Panc1 (cell line): ENCODE data around the gene FKBP5. TPM values are rescaled to one million over a fixed set of nuclear protein-coding genes. Genes with fewer than 3 reads are reported as not detected.

Experiments used
- ATAC-seq: fragments of 200-7000 bp; cut with Tn5 transposase; 2 replicates; pipeline ENCODE4 v1.9.1; 2020; ENCODE audit warnings: mild to moderate bottlenecking, moderate library complexity
- BruUV-seq: library from RNA; stranded (reverse); fragments of 400-500 nt; replicated peaks from 2 replicates; lab custom pipeline; 2021; lab: Mats Ljungman, UMichigan
- CTCF ChIA-PET: fragments of 300-600 bp; sonication (Branson Sonifier 250); formaldehyde crosslinking; loops from one replicate; lab custom pipeline; 2022; ENCODE audit warnings: antibody characterized with exemption; lab: Charles Lee
- POLR2A ChIA-PET: fragments of 300-600 bp; sonication (Branson Sonifier 250); formaldehyde crosslinking; loops from one replicate; lab custom pipeline; 2022; ENCODE audit warnings: antibody characterized with exemption; lab: Charles Lee
- DNase-seq: peaks from one replicate; pipeline ENCODE4 v3.0.0-alpha.2; 2010; ENCODE audit warnings: low read depth, low spot score
- H3K27ac ChIP-seq: 2 replicates; pipeline ENCODE4 v1.5.1; 2011; ENCODE audit warnings: mild to moderate bottlenecking, low read length, inconsistent platforms
- H3K27me3 ChIP-seq: fragments of 200-500 bp; sonication (Bioruptor generic); 2 replicates; pipeline ENCODE4 v1.6.0; 2014; ENCODE audit warnings: low read length, inconsistent platforms; ENCODE audit not compliant: control insufficient read depth, insufficient read depth
- H3K36me3 ChIP-seq: fragments of 200-500 bp; sonication (Bioruptor generic); 2 replicates; pipeline ENCODE4 v1.5.1; 2014; ENCODE audit warnings: inconsistent platforms, mild to moderate bottlenecking, low read length, moderate library complexity; ENCODE audit not compliant: control insufficient read depth, insufficient read depth
- H3K4me1 ChIP-seq: 2 replicates; pipeline ENCODE4 v1.5.1; 2011; ENCODE audit warnings: inconsistent platforms, mild to moderate bottlenecking, low read length, moderate library complexity; ENCODE audit not compliant: control insufficient read depth, insufficient read depth
- H3K4me3 ChIP-seq, 2 experiments: 2 replicates each; pipeline ENCODE4 v1.5.1; 2011 to 2012; ENCODE audit warnings: low read depth in 2 of 2, low read length in 2 of 2, mild to moderate bottlenecking in 2 of 2, inconsistent platforms in 1 of 2, moderate library complexity in 1 of 2
- H3K9me3 ChIP-seq: fragments of 200-500 bp; sonication (Bioruptor generic); 2 replicates; pipeline ENCODE4 v1.5.1; 2014; ENCODE audit warnings: low read depth, mild to moderate bottlenecking, inconsistent platforms, low read length, moderate library complexity; ENCODE audit not compliant: control insufficient read depth, insufficient read depth
- POLR2AphosphoS5 ChIP-seq: IDR thresholded peaks from 2 replicates; pipeline ENCODE4 v1.6.1; 2012; ENCODE audit warnings: mild to moderate bottlenecking, low read depth, low read length, moderate library complexity
- SIN3A ChIP-seq: IDR thresholded peaks from 2 replicates; pipeline ENCODE4 v1.6.1; 2012; ENCODE audit warnings: low read depth, mild to moderate bottlenecking, low read length, moderate library complexity, borderline replicate concordance; ENCODE audit not compliant: insufficient read depth
- TCF7L2 ChIP-seq: IDR thresholded peaks from 2 replicates; pipeline ENCODE4 v1.6.1; 2011; ENCODE audit warnings: mild to moderate bottlenecking, low read depth, low read length, inconsistent platforms
- in situ Hi-C: cut with HindIII; loops from 2 replicates; pipeline ENCODE4 v1.10.0; 2016; ENCODE audit warnings: low sequenced_read_pairs, low pct_unique_long_range_greater_than_20kb
- intact Hi-C: fragments of 100-400 bp; cut with micrococcal nuclease; formaldehyde crosslinking; loops from one replicate; pipeline ENCODE4 v1.10.0; 2022; ENCODE audit not compliant: unreplicated experiment
- total RNA-seq: library from RNA; stranded (reverse); gene quantifications from one replicate; pipeline ENCODE4 v1.2.1, GENCODE V29; 2021; ENCODE audit not compliant: unreplicated experiment
- TF ChIP-seq, protein P1 (sequence below): fragments of 450-650 bp; IDR thresholded peaks from 2 replicates; pipeline ENCODE4 v1.5.1; 2017; ENCODE audit warnings: mild to moderate bottlenecking
- TF ChIP-seq, protein P2 (sequence below), 2 experiments: IDR thresholded peaks; 2 replicates each; pipeline ENCODE4 v1.6.1; 2011 to 2012; ENCODE audit warnings: low read depth in 2 of 2, control low read depth in 1 of 2, low read length in 1 of 2, mild to moderate bottlenecking in 1 of 2, moderate library complexity in 1 of 2; ENCODE audit not compliant: insufficient read depth in 1 of 2

FKBP5 gene
- total RNA-seq, 1 experiment from 2014 or later, result 25.2 TPM

DNA sequence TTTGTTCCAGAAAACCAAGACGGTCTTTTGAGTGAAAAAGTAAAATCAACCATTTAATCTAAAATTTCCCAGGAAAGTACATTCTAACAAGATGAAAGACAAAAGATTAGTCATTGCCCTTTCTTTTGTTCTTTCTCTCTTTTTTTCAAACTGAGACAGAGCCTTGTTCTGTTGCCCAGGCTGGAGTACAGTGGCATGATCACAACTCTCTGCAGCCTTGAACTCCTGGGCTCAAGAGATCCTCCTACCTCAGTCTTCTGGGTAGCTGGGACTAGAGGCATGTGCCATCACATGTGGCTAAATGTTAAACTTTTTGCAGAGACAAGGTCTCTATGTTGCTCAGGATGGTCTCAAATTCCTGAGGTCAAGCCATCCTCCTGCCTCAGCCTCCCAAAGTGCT is 75.0 kb downstream of the FKBP5 start:
- no peak overlapping the region for H3K27ac ChIP-seq
- intact Hi-C loops, result no loop called here
- no TSS peak for BruUV-seq
- H3K36me3 ChIP-seq, result no peaks in the 10 kb centered on the region
- no peaks in the 10 kb centered on the region for H3K27me3 ChIP-seq
- no peak overlapping the region for H3K4me3 ChIP-seq
- DNase-seq (no peak), ATAC-seq (no peak)
- H3K9me3 ChIP-seq, result no peaks in the 10 kb centered on the region
- TF ChIP-seq POLR2AphosphoS5, result no peak
- TF ChIP-seq, protein P1, sequence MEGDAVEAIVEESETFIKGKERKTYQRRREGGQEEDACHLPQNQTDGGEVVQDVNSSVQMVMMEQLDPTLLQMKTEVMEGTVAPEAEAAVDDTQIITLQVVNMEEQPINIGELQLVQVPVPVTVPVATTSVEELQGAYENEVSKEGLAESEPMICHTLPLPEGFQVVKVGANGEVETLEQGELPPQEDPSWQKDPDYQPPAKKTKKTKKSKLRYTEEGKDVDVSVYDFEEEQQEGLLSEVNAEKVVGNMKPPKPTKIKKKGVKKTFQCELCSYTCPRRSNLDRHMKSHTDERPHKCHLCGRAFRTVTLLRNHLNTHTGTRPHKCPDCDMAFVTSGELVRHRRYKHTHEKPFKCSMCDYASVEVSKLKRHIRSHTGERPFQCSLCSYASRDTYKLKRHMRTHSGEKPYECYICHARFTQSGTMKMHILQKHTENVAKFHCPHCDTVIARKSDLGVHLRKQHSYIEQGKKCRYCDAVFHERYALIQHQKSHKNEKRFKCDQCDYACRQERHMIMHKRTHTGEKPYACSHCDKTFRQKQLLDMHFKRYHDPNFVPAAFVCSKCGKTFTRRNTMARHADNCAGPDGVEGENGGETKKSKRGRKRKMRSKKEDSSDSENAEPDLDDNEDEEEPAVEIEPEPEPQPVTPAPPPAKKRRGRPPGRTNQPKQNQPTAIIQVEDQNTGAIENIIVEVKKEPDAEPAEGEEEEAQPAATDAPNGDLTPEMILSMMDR, result no peak
- no peak for TF ChIP-seq TCF7L2
- TF ChIP-seq SIN3A, result no peak
- TF ChIP-seq, protein P2, sequence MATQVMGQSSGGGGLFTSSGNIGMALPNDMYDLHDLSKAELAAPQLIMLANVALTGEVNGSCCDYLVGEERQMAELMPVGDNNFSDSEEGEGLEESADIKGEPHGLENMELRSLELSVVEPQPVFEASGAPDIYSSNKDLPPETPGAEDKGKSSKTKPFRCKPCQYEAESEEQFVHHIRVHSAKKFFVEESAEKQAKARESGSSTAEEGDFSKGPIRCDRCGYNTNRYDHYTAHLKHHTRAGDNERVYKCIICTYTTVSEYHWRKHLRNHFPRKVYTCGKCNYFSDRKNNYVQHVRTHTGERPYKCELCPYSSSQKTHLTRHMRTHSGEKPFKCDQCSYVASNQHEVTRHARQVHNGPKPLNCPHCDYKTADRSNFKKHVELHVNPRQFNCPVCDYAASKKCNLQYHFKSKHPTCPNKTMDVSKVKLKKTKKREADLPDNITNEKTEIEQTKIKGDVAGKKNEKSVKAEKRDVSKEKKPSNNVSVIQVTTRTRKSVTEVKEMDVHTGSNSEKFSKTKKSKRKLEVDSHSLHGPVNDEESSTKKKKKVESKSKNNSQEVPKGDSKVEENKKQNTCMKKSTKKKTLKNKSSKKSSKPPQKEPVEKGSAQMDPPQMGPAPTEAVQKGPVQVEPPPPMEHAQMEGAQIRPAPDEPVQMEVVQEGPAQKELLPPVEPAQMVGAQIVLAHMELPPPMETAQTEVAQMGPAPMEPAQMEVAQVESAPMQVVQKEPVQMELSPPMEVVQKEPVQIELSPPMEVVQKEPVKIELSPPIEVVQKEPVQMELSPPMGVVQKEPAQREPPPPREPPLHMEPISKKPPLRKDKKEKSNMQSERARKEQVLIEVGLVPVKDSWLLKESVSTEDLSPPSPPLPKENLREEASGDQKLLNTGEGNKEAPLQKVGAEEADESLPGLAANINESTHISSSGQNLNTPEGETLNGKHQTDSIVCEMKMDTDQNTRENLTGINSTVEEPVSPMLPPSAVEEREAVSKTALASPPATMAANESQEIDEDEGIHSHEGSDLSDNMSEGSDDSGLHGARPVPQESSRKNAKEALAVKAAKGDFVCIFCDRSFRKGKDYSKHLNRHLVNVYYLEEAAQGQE (IDR thresholded peaks at IDR 0.05; ENCODE audit: insufficient read depth in 1 of 2, low read depth in 2 of 2, low read length in 1 of 2), result no peak
- ChIA-PET POLR2A (no interaction called here), CTCF (no interaction called here)
- no peaks in the 10 kb centered on the region for H3K4me1 ChIP-seq
- in situ Hi-C loops, result no loop called here

DNA sequence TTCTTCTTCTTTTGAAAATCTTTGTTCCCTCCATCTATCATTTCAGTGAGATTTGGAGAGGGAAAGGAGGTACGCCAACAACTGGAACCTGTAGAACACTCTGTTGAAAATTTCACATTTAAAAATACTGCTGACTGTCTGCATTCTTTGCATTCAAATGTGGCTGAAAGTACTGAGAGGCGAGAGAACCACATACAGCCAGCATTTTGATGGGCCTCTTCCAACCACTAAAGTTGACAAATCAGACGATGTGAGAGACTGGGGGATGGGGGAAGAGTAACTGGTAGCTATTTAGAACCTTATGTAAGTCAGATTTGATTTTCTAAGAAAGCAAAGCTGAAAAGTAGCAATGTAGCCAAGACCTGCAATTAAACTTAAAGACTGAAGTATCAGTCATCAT is 77.5 kb downstream of the FKBP5 start:
- in situ Hi-C loops (no loop called here), intact Hi-C loops (no loop called here)
- Histone ChIP-seq H3K4me1 (no peaks in the 10 kb centered on the region), H3K9me3 (no peaks in the 10 kb centered on the region), H3K27ac (no peak overlapping the region), H3K36me3 (no peaks in the 10 kb centered on the region), H3K27me3 (no peaks in the 10 kb centered on the region), H3K4me3 (no peak overlapping the region)
- no peak for TF ChIP-seq TCF7L2
- no TSS peak for BruUV-seq
- no peak for DNase-seq
- POLR2A ChIA-PET, result no interaction called here
- CTCF ChIA-PET, result no interaction called here
- no peak for ATAC-seq

DNA sequence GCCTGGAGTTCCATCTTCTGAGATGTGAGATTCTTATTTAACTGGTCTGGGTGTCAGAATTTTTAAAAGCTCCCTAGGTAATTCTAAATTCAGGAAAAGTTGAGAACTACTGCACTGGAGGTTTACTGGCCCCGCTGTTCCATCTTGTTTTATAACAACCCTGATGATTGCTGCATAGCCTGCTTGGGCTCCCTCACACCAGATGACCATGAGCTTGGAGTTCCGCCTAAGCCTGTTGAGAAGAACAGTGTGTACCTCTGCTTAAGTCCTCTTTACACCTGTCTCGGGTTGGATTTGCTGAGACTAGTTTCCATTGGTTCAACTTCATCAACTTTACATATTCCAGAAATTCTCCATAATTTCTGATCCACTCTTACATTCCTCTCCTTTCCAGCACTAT is 77.9 kb downstream of the FKBP5 start:
- no TSS peak for BruUV-seq
- ATAC-seq (no peak), DNase-seq (no peak)
- Histone ChIP-seq H3K27me3 (no peaks in the 10 kb centered on the region), H3K4me1 (no peaks in the 10 kb centered on the region), H3K36me3 (no peaks in the 10 kb centered on the region), H3K4me3 (no peak overlapping the region), H3K9me3 (no peaks in the 10 kb centered on the region), H3K27ac (no peak overlapping the region)
- ChIA-PET CTCF (interaction anchor here (0.5 kb wide), 1 partner anchor 88 kb away, joined by 3 read pairs; no protein-coding TSS in a partner anchor), POLR2A (interaction anchor here (0.6 kb wide), 1 partner anchor 148 kb away, joined by 5 read pairs; no protein-coding TSS in a partner anchor)
- no peak for TF ChIP-seq POLR2AphosphoS5
- intact Hi-C loops (no loop called here), in situ Hi-C loops (no loop called here)
